ENCODE data around the gene MON2.

DNA sequence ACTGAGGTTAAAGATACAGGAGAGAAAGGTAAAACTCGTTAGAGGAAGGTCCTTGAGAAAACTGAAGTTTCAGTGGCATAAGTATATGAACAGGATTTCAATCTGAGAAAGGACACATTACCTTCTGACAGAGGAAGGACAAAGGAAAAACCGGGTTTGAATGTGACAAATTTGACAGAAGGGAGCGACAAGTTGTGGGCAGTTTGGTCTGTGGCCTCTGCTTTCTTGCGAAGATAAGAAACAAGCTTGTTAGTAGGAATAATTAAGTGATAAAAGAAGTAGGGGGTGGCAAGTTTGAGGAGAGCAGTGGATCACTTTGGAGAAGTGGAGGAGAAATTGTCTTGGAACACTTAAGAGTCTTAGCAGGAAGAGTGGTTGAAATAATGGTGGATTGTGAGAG, 5.1 kb downstream of the MON2 start:
- TF ChIP-seq POLR2A (IDR thresholded peaks at IDR 0.05): no peak
- TF ChIP-seq, protein P1, sequence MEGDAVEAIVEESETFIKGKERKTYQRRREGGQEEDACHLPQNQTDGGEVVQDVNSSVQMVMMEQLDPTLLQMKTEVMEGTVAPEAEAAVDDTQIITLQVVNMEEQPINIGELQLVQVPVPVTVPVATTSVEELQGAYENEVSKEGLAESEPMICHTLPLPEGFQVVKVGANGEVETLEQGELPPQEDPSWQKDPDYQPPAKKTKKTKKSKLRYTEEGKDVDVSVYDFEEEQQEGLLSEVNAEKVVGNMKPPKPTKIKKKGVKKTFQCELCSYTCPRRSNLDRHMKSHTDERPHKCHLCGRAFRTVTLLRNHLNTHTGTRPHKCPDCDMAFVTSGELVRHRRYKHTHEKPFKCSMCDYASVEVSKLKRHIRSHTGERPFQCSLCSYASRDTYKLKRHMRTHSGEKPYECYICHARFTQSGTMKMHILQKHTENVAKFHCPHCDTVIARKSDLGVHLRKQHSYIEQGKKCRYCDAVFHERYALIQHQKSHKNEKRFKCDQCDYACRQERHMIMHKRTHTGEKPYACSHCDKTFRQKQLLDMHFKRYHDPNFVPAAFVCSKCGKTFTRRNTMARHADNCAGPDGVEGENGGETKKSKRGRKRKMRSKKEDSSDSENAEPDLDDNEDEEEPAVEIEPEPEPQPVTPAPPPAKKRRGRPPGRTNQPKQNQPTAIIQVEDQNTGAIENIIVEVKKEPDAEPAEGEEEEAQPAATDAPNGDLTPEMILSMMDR (IDR thresholded peaks at IDR 0.05): no peak

Measured in lower leg skin (tissue), 3 donors.